ENCODE measurements around the gene SYNE4.

DNA sequence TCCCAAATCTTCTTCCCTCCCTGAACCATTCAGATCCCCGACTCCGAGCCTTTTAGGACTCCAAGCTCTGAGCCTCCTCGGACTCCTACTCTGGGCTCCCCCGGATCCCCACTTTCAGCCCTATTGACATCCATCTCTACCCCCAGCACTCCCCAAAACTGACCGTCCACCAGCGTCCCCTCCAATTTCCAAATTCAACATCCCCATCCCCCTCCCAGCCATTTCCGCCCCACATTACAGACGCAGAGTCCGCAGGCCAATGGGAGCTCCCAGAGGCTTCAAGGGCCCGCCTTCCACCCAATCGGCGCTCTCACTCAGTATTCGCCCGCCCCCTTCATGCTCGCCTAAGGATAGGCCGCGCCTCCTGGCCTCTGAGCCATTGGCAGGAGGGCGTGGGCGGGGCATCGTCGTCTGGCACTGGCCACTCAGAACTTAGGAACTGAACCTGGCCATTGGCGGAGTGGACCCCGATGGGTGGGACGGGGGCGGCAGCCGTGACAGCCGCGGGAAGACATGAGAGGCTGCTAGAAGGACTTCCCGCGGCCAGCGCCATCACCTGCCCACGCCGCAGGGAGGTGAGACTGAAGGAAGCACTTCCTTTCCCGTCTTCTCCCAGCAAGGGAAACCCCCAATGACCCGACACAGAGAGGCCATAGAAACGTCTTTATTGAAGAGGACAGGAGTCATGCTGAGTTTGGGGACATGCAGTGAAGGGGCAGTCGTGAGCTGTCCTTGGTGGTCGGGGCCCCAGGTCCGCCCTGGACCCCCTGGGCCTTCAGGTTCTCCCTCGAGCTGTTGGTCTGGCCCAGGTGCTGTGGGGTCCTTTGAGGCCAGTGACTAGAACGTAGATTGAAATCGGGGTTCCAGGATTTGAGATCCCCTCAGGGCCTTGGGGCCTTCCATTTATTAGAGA is 5.7 kb upstream of the SYNE4 start, which contains the start of gene ALKBH6:
- TF ChIP-seq POLR2A (IDR thresholded peaks at IDR 0.05; ENCODE audit: insufficient read depth in 1 of 2, low read depth in 2 of 2, low read length in 2 of 2), result peak; percentile 42 to 72; a peak in 3 of 4 replicates
- TF ChIP-seq TRIM24 (CRISPR knock-in tag; IDR thresholded peaks at IDR 0.05), result no peak
- TF ChIP-seq PRDM10 (CRISPR knock-in tag; IDR thresholded peaks at IDR 0.05; ENCODE audit: low read depth), result no peak
- TF ChIP-seq CTCF (CRISPR knock-in tag; IDR thresholded peaks at IDR 0.05), result peak; percentile 48
- TF ChIP-seq SP1 (IDR thresholded peaks at IDR 0.05), result no peak
- peak; percentile 90 for TF ChIP-seq SP1 (CRISPR knock-in tag; IDR thresholded peaks at IDR 0.05)
- peak; percentile 23; the same call in 1 of the 2 replicates for TF ChIP-seq ATF2 (CRISPR knock-in tag; IDR thresholded peaks at IDR 0.05)
- TF ChIP-seq ZNF335 (CRISPR knock-in tag; IDR thresholded peaks at IDR 0.05), result no peak
- TF ChIP-seq PHF20 (CRISPR knock-in tag; IDR thresholded peaks at IDR 0.05), result no peak
- TF ChIP-seq SNAPC5 (CRISPR knock-in tag; IDR thresholded peaks at IDR 0.05; ENCODE audit: borderline replicate concordance), result no peak
- no peak for TF ChIP-seq ZBTB1 (CRISPR knock-in tag; IDR thresholded peaks at IDR 0.05; ENCODE audit: borderline replicate concordance)
- TF ChIP-seq ZSCAN22 (CRISPR knock-in tag; IDR thresholded peaks at IDR 0.05), result no peak
- no peak for TF ChIP-seq ZNF292 (CRISPR knock-in tag; IDR thresholded peaks at IDR 0.05; ENCODE audit: borderline replicate concordance, low read depth)

All from HepG2 (cell line).